Subcutaneous adipose tissue (tissue), 4 donors: Measurements from ENCODE around the gene NLN. TPM values are rescaled to one million over a fixed set of nuclear protein-coding genes. Genes with fewer than 3 reads are reported as not detected.

ENCODE experiments used
- total RNA-seq, 4 donors: library from RNA; depleted of rRNA; stranded (reverse); fragments of >200 nt; gene quantifications; one replicate each; pipeline ENCODE4 v1.1.0, GENCODE V29; 2016
- TF ChIP-seq, protein P1 (sequence below): fragments of 450-650 bp; IDR thresholded peaks from one replicate; pipeline ENCODE4 v1.5.1; 2016; ENCODE audit warnings: low read depth, mild to moderate bottlenecking, control low read depth, antibody characterized with exemption, moderate library complexity

The NLN gene
- total RNA-seq, 4 donors from 2014 or later: 8.3 to 23.3 (median 20.0) TPM

DNA sequence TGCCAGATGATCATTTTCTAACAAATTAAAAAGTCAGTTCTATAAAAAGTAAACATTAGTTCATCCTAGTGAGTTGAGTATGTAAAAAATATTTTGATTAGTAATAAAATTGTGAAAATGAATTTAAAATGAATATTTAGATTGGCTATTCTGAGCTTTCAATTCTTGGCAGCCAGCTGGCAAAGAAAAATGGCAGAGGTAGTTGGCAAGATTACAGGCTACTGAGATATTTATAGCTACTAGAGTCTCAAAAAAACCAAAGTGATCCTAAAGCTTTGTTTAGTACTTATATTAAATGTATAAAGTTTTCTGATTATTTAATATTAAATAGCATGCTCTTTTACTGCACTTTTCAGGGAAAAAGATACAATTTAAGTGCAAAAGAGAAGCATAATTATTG is 25.1 kb upstream of the NLN start:
- TF ChIP-seq, protein P1, sequence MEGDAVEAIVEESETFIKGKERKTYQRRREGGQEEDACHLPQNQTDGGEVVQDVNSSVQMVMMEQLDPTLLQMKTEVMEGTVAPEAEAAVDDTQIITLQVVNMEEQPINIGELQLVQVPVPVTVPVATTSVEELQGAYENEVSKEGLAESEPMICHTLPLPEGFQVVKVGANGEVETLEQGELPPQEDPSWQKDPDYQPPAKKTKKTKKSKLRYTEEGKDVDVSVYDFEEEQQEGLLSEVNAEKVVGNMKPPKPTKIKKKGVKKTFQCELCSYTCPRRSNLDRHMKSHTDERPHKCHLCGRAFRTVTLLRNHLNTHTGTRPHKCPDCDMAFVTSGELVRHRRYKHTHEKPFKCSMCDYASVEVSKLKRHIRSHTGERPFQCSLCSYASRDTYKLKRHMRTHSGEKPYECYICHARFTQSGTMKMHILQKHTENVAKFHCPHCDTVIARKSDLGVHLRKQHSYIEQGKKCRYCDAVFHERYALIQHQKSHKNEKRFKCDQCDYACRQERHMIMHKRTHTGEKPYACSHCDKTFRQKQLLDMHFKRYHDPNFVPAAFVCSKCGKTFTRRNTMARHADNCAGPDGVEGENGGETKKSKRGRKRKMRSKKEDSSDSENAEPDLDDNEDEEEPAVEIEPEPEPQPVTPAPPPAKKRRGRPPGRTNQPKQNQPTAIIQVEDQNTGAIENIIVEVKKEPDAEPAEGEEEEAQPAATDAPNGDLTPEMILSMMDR: no peak

DNA sequence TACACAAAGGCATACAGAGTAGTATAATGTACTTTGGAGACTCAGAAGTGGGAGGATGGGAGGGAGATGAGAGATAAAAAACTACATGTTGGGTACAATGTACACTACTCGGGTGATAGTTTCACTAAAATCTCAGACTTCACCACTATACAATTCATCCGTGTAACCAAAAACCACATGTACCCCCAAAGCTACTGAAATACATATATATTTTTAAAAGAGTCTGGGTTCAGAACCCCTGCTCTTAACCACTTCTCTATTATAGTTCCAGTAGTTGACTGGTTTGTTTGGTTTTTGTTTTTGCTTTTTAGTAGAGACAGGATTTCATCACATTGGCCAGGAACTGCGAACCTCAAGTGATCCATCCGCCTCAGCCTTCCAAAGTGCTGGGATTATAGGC is 22.7 kb upstream of the NLN start:
- TF ChIP-seq, protein P1: no peak

DNA sequence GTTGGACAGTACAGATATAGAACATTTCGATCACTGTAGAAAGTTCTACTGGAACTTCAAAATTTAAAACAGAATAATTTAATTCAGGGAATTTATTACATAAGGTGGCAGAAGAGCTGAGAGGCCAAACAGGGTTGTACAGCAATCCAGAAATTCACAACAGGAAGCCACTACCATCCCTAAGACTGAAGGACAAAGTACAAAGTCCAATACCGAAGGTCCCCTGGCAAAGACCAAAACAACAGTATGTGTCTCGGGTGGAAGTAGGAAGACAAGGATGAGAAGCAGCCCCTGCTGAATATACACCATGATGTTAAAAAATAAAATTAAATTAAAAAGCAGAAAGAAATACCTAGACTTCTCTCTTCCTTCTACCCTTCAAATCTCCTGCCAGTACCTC is 20.0 kb upstream of the NLN start:
- TF ChIP-seq, protein P1: no peak

DNA sequence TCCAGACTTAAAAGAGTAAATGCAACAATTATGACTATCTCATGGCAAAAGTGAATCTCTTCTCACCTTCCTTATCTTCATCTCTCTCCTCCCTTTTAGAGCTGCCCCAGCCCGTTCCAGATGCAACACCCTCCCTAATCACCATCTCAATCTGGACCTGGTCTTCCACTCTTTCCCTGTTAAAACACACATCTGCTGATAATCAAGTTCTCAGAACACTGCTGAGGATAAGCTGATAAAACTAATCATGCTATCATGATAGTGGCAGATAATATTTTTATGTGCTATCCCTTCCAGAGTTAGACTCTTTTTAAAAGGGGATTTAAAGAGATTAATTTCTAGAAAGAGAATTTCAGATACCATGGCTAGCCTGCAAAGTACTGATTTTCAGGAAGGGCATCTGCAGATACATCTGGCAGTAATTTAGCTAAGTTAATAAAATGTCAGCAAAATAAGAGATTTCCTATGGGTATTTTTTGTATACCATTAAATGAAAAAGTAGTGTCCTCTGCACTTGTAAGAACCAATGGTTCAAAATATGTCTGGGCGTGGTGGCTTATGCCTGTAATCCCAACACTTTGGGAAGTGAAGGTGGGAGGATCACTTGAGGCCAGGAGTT is 17.3 kb upstream of the NLN start:
- TF ChIP-seq, protein P1: no peak

DNA sequence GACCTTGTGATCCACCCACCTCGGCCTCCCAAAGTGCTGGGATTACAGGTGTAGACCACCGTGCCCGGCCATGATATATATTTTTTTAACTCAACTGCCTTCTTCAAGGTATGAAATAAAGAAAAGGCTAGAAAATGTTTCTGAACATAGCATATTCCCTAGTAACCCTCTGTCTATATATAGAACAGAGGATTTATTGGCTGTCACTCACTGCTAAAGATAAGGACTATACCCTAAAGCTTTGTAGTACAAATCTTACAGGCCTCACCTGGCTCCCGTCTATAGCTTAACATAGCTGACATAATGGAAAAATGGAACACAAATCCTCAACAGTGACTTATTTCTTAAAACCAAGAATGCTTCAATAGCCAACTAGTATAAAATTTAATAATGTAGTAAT is 14.3 kb upstream of the NLN start:
- TF ChIP-seq, protein P1: no peak

DNA sequence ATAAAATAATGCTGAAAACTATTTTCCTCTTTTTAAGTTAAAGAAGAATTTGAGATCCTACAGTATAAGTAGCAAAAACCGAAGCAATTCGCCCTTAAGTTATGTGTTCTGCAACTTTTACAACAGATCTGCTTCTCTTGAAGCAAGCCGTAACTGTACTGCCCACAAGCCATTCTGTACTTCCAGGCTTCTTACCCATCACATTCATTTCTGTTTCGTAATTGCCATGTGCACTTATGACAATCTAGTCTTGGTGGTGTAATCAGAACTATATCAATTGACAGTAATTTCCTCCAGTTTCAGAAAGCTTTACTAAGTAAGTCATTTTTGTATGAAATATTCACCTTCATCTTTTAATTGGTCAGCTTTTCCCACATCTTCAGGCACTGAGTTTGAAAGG is 13.9 kb upstream of the NLN start:
- TF ChIP-seq, protein P1: no peak

DNA sequence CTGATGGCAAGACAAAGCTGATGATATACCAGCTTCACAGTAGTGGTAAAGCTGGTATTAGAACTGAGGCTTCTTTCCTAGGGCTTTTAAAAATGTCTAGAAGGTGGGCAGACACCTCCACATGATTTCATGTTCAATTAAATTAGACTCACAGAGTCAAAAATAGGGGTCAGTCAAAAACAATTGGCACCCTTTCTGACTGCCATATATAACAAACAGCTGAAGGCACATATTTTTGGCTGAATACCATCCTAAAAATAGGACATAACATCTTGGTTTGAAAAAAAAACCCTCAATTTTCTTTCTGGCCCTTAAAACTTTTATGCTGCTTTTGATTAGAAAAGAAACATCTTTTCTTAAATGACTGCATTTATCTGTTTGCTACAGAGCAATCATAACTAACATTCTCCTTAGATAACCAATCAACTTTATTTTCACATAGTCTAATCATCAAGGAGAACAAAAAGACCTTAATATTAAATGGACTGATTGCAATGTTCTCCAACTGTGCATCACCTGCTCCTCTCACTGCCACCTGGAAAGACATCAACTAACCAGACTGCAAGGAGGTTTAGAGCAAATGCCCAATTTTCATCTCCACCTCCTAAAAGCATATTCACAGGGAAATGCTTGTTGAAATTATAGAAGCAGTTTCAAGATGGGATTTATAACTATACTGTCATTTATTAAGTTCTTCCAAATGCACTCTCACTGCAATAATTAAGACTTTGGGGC is 3.3 kb upstream of the NLN start:
- TF ChIP-seq, protein P1: no peak
